HG02623 (cell line): ENCODE results near the gene GPR148.

Experiments
- ATAC-seq: cut with Tn5 transposase; IDR thresholded peaks from one replicate; pipeline ENCODE4 v1.9.1; 2021; ENCODE audit warnings: moderate library complexity; ENCODE audit not compliant: unreplicated experiment

Gene GPR148

DNA sequence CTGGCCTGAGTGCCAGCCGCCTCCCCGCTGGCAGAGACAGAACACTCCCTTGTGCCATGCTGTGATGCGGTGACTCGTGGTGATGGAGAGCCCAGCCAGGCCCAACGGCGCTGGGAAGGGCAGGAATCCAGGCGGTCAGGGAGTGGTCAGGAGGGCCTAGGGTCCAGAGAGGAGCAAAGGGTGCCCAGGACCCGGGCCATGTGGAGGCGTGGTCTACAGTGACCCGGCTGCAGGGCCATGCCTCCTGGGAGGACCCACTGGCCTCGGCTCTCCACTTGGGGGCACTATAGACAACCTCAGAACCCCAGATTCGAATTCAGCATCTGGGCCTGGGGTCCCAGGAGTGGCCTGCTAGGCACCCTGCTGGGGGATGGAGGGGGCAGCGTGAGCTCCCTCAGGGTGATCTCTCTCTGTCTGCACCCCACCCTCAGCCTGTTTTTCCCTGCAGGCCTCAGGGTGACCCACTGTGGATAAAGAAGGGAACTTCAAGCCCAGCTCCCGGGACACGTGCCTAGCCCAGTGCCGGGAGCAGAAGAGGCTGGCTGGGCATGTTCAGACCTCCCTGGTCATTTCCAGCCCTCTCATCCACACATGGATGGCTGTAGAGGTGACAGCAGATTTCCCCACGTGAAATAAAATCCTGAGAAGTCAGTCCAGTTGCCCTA is 39.5 kb downstream of the GPR148 start:
- ATAC-seq: no peak

DNA sequence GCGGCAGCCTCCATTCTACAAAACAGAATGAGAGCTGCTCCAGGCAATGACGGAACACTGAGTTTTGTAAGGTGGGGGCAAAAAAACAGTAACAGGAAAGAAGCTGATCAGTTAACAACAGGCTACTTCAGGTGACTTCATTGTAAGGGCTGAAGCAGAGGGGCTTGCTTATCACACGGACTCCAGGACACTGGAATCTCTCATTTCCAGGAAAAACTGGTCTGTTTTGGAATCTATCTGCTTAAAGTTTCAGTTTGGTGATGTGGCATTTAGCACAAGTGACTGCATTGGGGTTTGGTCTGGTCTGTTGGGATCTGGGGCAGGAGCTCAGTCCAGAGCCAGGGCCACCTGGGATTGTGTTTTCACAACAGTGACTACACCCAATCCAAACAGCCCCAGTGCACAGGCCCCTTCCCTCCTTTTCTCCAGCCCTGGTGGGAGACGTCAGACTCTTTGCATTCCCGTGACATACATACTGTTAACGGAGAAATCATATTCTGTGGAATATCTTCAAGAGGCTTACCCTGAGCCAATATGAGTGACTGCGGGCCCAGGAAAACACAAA is 40.6 kb downstream of the GPR148 start:
- ATAC-seq: no peak

DNA sequence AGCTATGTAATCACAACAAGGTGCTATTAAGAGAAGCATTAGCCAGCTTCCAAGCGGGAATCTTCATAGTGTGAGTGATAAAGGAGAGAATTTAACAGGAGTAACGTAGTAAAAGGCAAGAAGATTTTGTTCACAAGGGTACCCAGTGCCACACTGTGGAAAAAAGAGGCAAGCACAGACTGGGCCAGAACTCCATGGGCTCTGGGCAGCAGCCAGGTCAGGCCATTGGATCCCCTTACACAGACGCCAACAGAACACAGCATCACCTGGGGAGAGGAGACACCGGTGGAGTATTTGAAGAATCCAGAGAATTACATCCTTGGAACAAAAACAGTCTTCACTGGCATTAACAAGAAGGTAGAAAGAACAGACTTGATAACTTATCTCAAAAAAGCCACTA is 47.7 kb downstream of the GPR148 start:
- ATAC-seq: no peak

DNA sequence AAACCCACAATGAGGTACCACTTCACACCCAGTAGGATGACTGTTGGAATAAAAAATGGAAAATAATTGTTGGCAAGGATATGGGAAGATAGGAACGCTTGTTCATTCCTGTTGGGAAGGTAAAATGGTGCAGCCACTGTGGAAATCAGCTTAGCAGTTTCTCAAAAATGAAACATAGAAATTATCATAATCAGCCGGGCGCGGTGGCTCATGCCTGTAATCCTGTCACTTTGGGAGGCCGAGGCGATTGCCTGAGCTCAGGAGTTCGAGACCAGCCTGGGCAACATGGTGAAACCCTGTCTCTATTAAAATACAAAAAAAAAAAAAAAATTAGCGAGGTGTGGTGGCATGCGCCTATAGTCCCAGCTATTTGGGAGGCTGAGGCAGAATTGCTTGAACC is 49.9 kb downstream of the GPR148 start:
- ATAC-seq: no peak
